Measurements from ENCODE around the gene CLASP1.

CLASP1 gene

GRCh38 chr2:121529439-121530211 lies 119.6 kb downstream of the CLASP1 start:
- Histone ChIP-seq H3K9ac (peak overlapping the region; percentile 97 to 100 (median 99)), H4K20me1 (peaks cover 16 to 53% (median 32%) of the 10 kb centered on the region in 11 experiments; a peak in 18 of 22 replicates), H3K4me3 (peak overlapping the region; percentile 77 to 89 (median 86)), H3K9me3 (replicated peaks in 1 of 11) (no peaks in the 10 kb centered on the region), H3K27ac (peak overlapping the region; percentile 99 to 100 (median 100); a peak in 21 of 22 replicates), H3K4me1 (peaks cover 36 to 50% (median 43%) of the 10 kb centered on the region in 10 experiments), H3K36me3 (peaks cover 28 to 60% (median 38%) of the 10 kb centered on the region in 11 experiments), H3K4me2 (peak overlapping the region; percentile 73 to 93 (median 89)), H3K27me3 (no peaks in the 10 kb centered on the region)
- TF ChIP-seq Cebpa-rat (IDR thresholded peaks at IDR 0.05), result no peak

- Histone ChIP-seq H3K36me3 (peaks cover 47 to 68% (median 58%) of the 10 kb centered on the region in 11 experiments), H4K20me1 (peaks cover 14 to 58% (median 36%) of the 10 kb centered on the region in 11 experiments; a peak in 19 of 22 replicates), H3K4me2 (no peak overlapping the region), H3K27me3 (no peaks in the 10 kb centered on the region), H3K27ac (no peak overlapping the region), H3K4me1 (peaks cover 20 to 35% (median 29%) of the 10 kb centered on the region in 10 experiments), H3K4me3 (no peak overlapping the region), H3K9ac (no peak overlapping the region), H3K9me3 (replicated peaks in 1 of 11) (no peaks in the 10 kb centered on the region)
- no peak for TF ChIP-seq Cebpa-rat (IDR thresholded peaks at IDR 0.05)
Measured at GRCh38 chr2:121527009-121527682, 122.1 kb downstream of the CLASP1 start.

- no peak overlapping the region for H3K4me2 ChIP-seq
- peaks cover 70 to 91% (median 81%) of the 10 kb centered on the region in 11 experiments for H3K36me3 ChIP-seq
- no peak overlapping the region for H3K4me3 ChIP-seq
- H4K20me1 ChIP-seq, result peaks cover 14 to 70% (median 42%) of the 10 kb centered on the region in 11 experiments; a peak in 19 of 22 replicates
- H3K27me3 ChIP-seq, result no peaks in the 10 kb centered on the region
- peaks cover 13 to 26% (median 21%) of the 10 kb centered on the region in 10 experiments for H3K4me1 ChIP-seq
- 0 out of 22 replicates have a peak overlapping the region, but pooled peaks of 1 of the 11 experiments have one; percentile 8 for H3K27ac ChIP-seq
- H3K9ac ChIP-seq, result no peak overlapping the region
- TF ChIP-seq Cebpa-rat (IDR thresholded peaks at IDR 0.05), result no peak
- no peaks in the 10 kb centered on the region for H3K9me3 ChIP-seq (replicated peaks in 1 of 11)
Measured at GRCh38 chr2:121524685-121525425, 124.4 kb downstream of the CLASP1 start.

GRCh38 chr2:121521359-121521758 lies 127.9 kb downstream of the CLASP1 start:
- H3K4me3 ChIP-seq, result no peak overlapping the region
- peaks cover 0 to 8% (median 6%) of the 10 kb centered on the region in 10 experiments; a peak in 9 of 20 replicates for H3K4me1 ChIP-seq
- TF ChIP-seq Cebpa-rat (IDR thresholded peaks at IDR 0.05), result no peak
- no peak overlapping the region for H3K9ac ChIP-seq
- no peak overlapping the region for H3K4me2 ChIP-seq
- H3K27me3 ChIP-seq, result no peaks in the 10 kb centered on the region
- H3K9me3 ChIP-seq (replicated peaks in 1 of 11), result no peaks in the 10 kb centered on the region
- no peak overlapping the region for H3K27ac ChIP-seq
- H3K36me3 ChIP-seq, result peaks cover 83 to 100% (median 98%) of the 10 kb centered on the region in 11 experiments
- peaks cover 0 to 41% (median 22%) of the 10 kb centered on the region in 11 experiments; a peak in 13 of 22 replicates for H4K20me1 ChIP-seq

GRCh38 chr2:121520641-121520994 lies 128.6 kb downstream of the CLASP1 start:
- no peak for TF ChIP-seq Cebpa-rat (IDR thresholded peaks at IDR 0.05)
- Histone ChIP-seq H3K4me3 (no peak overlapping the region), H3K27me3 (no peaks in the 10 kb centered on the region), H3K27ac (no peak overlapping the region), H3K9ac (no peak overlapping the region), H3K4me2 (no peak overlapping the region), H3K4me1 (peaks cover 0 to 8% (median 6%) of the 10 kb centered on the region in 10 experiments; a peak in 9 of 20 replicates), H3K9me3 (replicated peaks in 1 of 11) (no peaks in the 10 kb centered on the region), H4K20me1 (peaks cover 0 to 34% (median 16%) of the 10 kb centered on the region in 11 experiments; a peak in 13 of 22 replicates), H3K36me3 (peaks cover 83 to 100% (median 98%) of the 10 kb centered on the region in 11 experiments)

GRCh38 chr2:121519732-121520640 lies 129.3 kb downstream of the CLASP1 start:
- no peak overlapping the region for H3K9ac ChIP-seq
- no peaks in the 10 kb centered on the region for H3K27me3 ChIP-seq
- peaks cover 0 to 8% (median 6%) of the 10 kb centered on the region in 10 experiments; a peak in 9 of 20 replicates for H3K4me1 ChIP-seq
- no peaks in the 10 kb centered on the region for H3K9me3 ChIP-seq (replicated peaks in 1 of 11)
- TF ChIP-seq Cebpa-rat (IDR thresholded peaks at IDR 0.05), result no peak
- H3K27ac ChIP-seq, result no peak overlapping the region
- peaks cover 0 to 33% (median 13%) of the 10 kb centered on the region in 11 experiments; a peak in 12 of 22 replicates for H4K20me1 ChIP-seq
- peaks cover 83 to 100% (median 98%) of the 10 kb centered on the region in 11 experiments for H3K36me3 ChIP-seq
- no peak overlapping the region for H3K4me2 ChIP-seq
- H3K4me3 ChIP-seq, result no peak overlapping the region

GRCh38 chr2:121519153-121519552 lies 130.1 kb downstream of the CLASP1 start:
- no peaks in the 10 kb centered on the region for H3K9me3 ChIP-seq (replicated peaks in 1 of 11)
- peaks cover 0 to 8% (median 6%) of the 10 kb centered on the region in 10 experiments; a peak in 9 of 20 replicates for H3K4me1 ChIP-seq
- no peak overlapping the region for H3K9ac ChIP-seq
- no peak overlapping the region for H3K4me3 ChIP-seq
- no peak for TF ChIP-seq Cebpa-rat (IDR thresholded peaks at IDR 0.05)
- no peak overlapping the region for H3K4me2 ChIP-seq
- H4K20me1 ChIP-seq, result peaks cover 0 to 33% (median 13%) of the 10 kb centered on the region in 11 experiments; a peak in 12 of 22 replicates
- H3K27ac ChIP-seq, result no peak overlapping the region
- peaks cover 84 to 100% (median 98%) of the 10 kb centered on the region in 11 experiments for H3K36me3 ChIP-seq
- no peaks in the 10 kb centered on the region for H3K27me3 ChIP-seq

Data from BLaER1 treated with 17β-estradiol and CSF1 and Interleukin-3, amounts not matched to agents 10 nM and 100 nM (cell line).